ENCODE data around the gene GPC5. TPM values are rescaled to one million over a fixed set of nuclear protein-coding genes. Genes with fewer than 3 reads are reported as not detected.

The GPC5 gene
- total RNA-seq, 1 donor from 2014 or later: 6.3 TPM

DNA sequence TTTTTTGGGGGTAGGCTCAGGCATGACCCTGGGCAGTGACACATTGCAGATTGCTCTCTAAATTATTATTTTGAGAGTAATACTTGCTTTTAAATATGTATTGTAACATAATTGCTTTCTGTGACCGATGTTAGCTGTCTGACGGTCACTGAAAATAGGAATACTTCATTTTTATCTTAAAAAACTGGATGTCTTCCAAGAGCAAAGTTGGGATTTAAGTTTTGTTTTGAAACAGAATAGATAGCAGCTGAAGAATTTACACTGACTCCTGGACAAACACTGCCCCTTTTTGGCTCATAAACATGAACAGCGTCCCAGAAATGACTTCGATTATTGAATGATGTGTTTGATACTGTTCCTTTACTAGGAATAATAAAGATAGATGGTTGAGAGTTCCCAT lies 535.9 kb downstream of the GPC5 start:
- Histone ChIP-seq H3K9ac (ENCODE audit: low read depth in 1 of 3, low read length in 3 of 3) (no peak overlapping the region), H3K9me3 (ENCODE audit: control insufficient read depth in 3 of 3, low read length in 3 of 3) (no peaks in the 10 kb centered on the region), H3K36me3 (ENCODE audit: control insufficient read depth in 3 of 3, insufficient read depth in 3 of 3, low read length in 3 of 3) (no peaks in the 10 kb centered on the region), H3K4me3 (ENCODE audit: low read length in 3 of 3) (no peak overlapping the region), H3K27ac (ENCODE audit: low read depth, low read length) (no peak overlapping the region), H3K4me1 (ENCODE audit: control insufficient read depth in 3 of 3, insufficient read depth in 3 of 3, low read length in 3 of 3) (no peaks in the 10 kb centered on the region), H3K27me3 (ENCODE audit: control insufficient read depth in 3 of 3, insufficient read depth in 3 of 3, low read length in 3 of 3) (no peaks in the 10 kb centered on the region)

GRCh38 chr13:91946498-91947070 lies 548.2 kb downstream of the GPC5 start:
- H3K27me3 ChIP-seq (ENCODE audit: control insufficient read depth in 3 of 3, insufficient read depth in 3 of 3, low read length in 3 of 3): no peaks in the 10 kb centered on the region
- H3K36me3 ChIP-seq (ENCODE audit: control insufficient read depth in 3 of 3, insufficient read depth in 3 of 3, low read length in 3 of 3): no peaks in the 10 kb centered on the region
- no peak overlapping the region for H3K4me3 ChIP-seq (ENCODE audit: low read length in 3 of 3)
- H3K4me1 ChIP-seq (ENCODE audit: control insufficient read depth in 3 of 3, insufficient read depth in 3 of 3, low read length in 3 of 3): no peaks in the 10 kb centered on the region
- no peak overlapping the region for H3K27ac ChIP-seq (ENCODE audit: low read depth, low read length)
- H3K9ac ChIP-seq (ENCODE audit: low read depth in 1 of 3, low read length in 3 of 3): no peak overlapping the region
- no peaks in the 10 kb centered on the region for H3K9me3 ChIP-seq (ENCODE audit: control insufficient read depth in 3 of 3, low read length in 3 of 3)

DNA sequence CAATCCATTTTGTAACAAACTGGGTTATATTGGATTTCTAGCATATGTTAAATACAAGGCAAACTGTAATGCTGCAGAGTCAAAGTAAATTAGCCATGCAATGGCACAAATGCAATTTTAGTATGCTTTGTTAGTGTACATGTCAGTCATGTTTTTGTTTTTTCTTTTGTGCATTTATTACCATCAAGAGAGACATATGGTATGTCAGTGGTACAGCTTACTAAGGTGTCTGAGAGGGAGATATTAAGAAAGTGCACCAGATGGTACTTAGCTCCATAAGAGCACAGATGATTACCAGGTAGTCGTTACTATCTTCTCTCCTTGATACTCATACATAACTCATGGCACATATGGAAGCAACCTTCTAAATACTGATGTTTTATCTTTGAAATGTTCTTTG lies 550.3 kb downstream of the GPC5 start:
- Histone ChIP-seq H3K4me1 (ENCODE audit: control insufficient read depth in 3 of 3, insufficient read depth in 3 of 3, low read length in 3 of 3) (no peaks in the 10 kb centered on the region), H3K36me3 (ENCODE audit: control insufficient read depth in 3 of 3, insufficient read depth in 3 of 3, low read length in 3 of 3) (no peaks in the 10 kb centered on the region), H3K9me3 (ENCODE audit: control insufficient read depth in 3 of 3, low read length in 3 of 3) (no peaks in the 10 kb centered on the region), H3K27me3 (ENCODE audit: control insufficient read depth in 3 of 3, insufficient read depth in 3 of 3, low read length in 3 of 3) (no peaks in the 10 kb centered on the region), H3K9ac (ENCODE audit: low read depth in 1 of 3, low read length in 3 of 3) (no peak overlapping the region), H3K27ac (ENCODE audit: low read depth, low read length) (no peak overlapping the region), H3K4me3 (ENCODE audit: low read length in 3 of 3) (no peak overlapping the region)

GRCh38 chr13:91950803-91951202 lies 552.4 kb downstream of the GPC5 start:
- Histone ChIP-seq H3K27ac (ENCODE audit: low read depth, low read length) (no peak overlapping the region), H3K9ac (ENCODE audit: low read depth in 1 of 3, low read length in 3 of 3) (no peak overlapping the region), H3K9me3 (ENCODE audit: control insufficient read depth in 3 of 3, low read length in 3 of 3) (no peaks in the 10 kb centered on the region), H3K36me3 (ENCODE audit: control insufficient read depth in 3 of 3, insufficient read depth in 3 of 3, low read length in 3 of 3) (no peaks in the 10 kb centered on the region), H3K4me1 (ENCODE audit: control insufficient read depth in 3 of 3, insufficient read depth in 3 of 3, low read length in 3 of 3) (no peaks in the 10 kb centered on the region), H3K27me3 (ENCODE audit: control insufficient read depth in 3 of 3, insufficient read depth in 3 of 3, low read length in 3 of 3) (no peaks in the 10 kb centered on the region), H3K4me3 (ENCODE audit: low read length in 3 of 3) (no peak overlapping the region)

DNA sequence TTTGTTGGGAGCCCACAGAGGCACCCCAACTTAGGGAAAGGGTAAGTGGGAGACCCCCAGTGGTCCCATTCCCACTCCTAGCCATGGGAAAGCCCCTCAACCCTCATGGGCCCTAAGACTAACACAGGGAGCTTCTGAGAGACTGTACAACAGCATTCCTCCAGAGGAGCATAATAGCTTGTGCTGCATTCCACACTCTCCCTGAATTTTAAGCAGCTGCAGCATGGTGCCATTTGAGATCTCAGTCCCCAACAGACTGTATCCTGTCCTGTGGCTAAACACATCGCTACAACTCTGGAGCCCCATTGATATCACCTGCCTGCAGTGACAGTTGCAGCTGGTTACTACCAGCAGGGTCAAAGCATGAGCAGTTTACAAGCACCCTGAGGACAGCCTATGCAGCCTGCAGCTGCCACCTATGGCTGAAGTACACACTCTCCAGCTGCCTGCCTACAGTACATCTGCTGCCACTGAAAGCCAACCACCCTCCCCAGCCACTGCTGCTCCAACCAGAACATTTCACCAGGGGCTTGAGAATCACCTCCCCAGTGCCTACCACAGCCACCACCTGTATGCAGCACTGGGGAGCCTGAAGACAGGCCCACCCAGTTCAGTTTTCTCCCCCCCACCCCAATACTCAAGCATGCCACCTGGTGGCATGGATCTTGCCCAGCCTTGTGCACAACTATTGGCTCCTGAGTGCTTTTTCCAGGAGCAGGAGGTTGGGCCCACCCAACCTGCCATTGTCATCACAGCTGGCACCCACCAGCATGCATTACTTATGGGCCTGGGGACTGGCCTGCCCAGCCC lies 557.3 kb downstream of the GPC5 start:
- no peaks in the 10 kb centered on the region for H3K36me3 ChIP-seq (ENCODE audit: control insufficient read depth in 3 of 3, insufficient read depth in 3 of 3, low read length in 3 of 3)
- no peak overlapping the region for H3K9ac ChIP-seq (ENCODE audit: low read depth in 1 of 3, low read length in 3 of 3)
- H3K27me3 ChIP-seq (ENCODE audit: control insufficient read depth in 3 of 3, insufficient read depth in 3 of 3, low read length in 3 of 3): no peaks in the 10 kb centered on the region
- H3K27ac ChIP-seq (ENCODE audit: low read depth, low read length): no peak overlapping the region
- no peak overlapping the region for H3K4me3 ChIP-seq (ENCODE audit: low read length in 3 of 3)
- H3K4me1 ChIP-seq (ENCODE audit: control insufficient read depth in 3 of 3, insufficient read depth in 3 of 3, low read length in 3 of 3): no peaks in the 10 kb centered on the region
- H3K9me3 ChIP-seq (ENCODE audit: control insufficient read depth in 3 of 3, low read length in 3 of 3): no peaks in the 10 kb centered on the region

DNA sequence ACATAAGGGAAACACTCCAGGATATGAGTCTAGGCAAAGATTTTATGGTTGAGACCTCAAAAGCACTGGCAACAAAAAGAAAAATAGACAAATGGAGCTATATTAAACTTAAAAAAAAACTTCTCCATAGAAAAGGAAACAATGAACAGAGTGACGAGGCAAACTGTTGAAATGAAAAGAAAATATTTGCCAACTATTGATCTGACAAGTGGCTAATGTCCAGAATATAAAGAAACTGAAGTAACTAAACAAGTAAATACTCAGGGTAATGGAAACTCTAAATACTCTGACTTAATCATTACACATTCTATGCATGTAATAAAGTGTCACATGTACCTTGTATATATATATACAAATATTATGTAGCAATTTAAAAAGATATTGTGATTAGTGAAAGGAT lies 562.5 kb downstream of the GPC5 start:
- Histone ChIP-seq H3K9ac (ENCODE audit: low read depth in 1 of 3, low read length in 3 of 3) (no peak overlapping the region), H3K27ac (ENCODE audit: low read depth, low read length) (no peak overlapping the region), H3K27me3 (ENCODE audit: control insufficient read depth in 3 of 3, insufficient read depth in 3 of 3, low read length in 3 of 3) (no peaks in the 10 kb centered on the region), H3K4me3 (ENCODE audit: low read length in 3 of 3) (no peak overlapping the region), H3K4me1 (ENCODE audit: control insufficient read depth in 3 of 3, insufficient read depth in 3 of 3, low read length in 3 of 3) (no peaks in the 10 kb centered on the region), H3K9me3 (ENCODE audit: control insufficient read depth in 3 of 3, low read length in 3 of 3) (no peaks in the 10 kb centered on the region), H3K36me3 (ENCODE audit: control insufficient read depth in 3 of 3, insufficient read depth in 3 of 3, low read length in 3 of 3) (no peaks in the 10 kb centered on the region)

DNA sequence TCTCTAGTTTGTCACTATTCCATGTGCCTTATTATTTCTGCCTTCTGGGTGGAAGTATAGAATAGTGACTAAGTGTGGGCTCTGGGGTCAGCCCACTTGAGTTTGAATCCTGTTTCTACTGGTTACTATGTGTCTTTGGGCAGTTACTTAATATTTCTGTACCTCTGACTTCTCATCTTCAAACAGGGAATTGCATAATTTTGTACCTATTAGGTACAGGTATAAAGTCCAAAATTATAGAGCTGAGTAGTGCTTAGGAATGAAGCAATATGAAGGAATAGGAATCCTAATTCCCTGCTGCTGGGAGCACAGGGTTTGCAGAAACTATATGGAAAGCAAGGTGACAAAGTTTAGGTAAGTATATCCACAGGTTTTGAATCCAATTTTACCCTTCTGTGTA lies 564.5 kb downstream of the GPC5 start:
- Histone ChIP-seq H3K36me3 (ENCODE audit: control insufficient read depth in 3 of 3, insufficient read depth in 3 of 3, low read length in 3 of 3) (no peaks in the 10 kb centered on the region), H3K4me1 (ENCODE audit: control insufficient read depth in 3 of 3, insufficient read depth in 3 of 3, low read length in 3 of 3) (no peaks in the 10 kb centered on the region), H3K9ac (ENCODE audit: low read depth in 1 of 3, low read length in 3 of 3) (no peak overlapping the region), H3K27ac (ENCODE audit: low read depth, low read length) (no peak overlapping the region), H3K4me3 (ENCODE audit: low read length in 3 of 3) (no peak overlapping the region), H3K27me3 (ENCODE audit: control insufficient read depth in 3 of 3, insufficient read depth in 3 of 3, low read length in 3 of 3) (no peaks in the 10 kb centered on the region), H3K9me3 (ENCODE audit: control insufficient read depth in 3 of 3, low read length in 3 of 3) (no peaks in the 10 kb centered on the region)

- Histone ChIP-seq H3K9me3 (ENCODE audit: control insufficient read depth in 3 of 3, low read length in 3 of 3) (no peaks in the 10 kb centered on the region), H3K9ac (ENCODE audit: low read depth in 1 of 3, low read length in 3 of 3) (no peak overlapping the region), H3K36me3 (ENCODE audit: control insufficient read depth in 3 of 3, insufficient read depth in 3 of 3, low read length in 3 of 3) (no peaks in the 10 kb centered on the region), H3K27ac (ENCODE audit: low read depth, low read length) (no peak overlapping the region), H3K4me3 (ENCODE audit: low read length in 3 of 3) (no peak overlapping the region), H3K27me3 (ENCODE audit: control insufficient read depth in 3 of 3, insufficient read depth in 3 of 3, low read length in 3 of 3) (no peaks in the 10 kb centered on the region), H3K4me1 (ENCODE audit: control insufficient read depth in 3 of 3, insufficient read depth in 3 of 3, low read length in 3 of 3) (no peaks in the 10 kb centered on the region)
These were observed 567.1 kb downstream of the GPC5 start for GRCh38 chr13:91965511-91965910.

DNA sequence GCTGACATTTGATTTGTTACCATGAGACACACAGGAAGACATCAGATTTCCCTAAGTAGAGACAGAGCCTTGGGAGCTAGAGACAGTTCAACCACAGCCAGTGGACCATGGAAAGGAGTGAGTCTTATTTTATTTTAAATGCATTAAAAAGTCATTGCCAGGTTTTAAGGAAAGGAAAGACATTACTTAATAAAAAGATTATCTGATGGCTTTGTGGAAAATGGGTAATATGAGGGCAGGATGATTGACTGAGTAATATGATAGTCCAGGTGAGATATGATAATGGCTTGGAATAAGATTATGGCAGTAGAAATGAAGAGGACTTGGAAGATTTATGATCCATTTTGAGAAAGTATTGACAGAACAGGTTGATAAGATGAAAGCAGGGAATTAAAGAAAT lies 580.1 kb downstream of the GPC5 start:
- H3K36me3 ChIP-seq (ENCODE audit: control insufficient read depth in 3 of 3, insufficient read depth in 3 of 3, low read length in 3 of 3): no peaks in the 10 kb centered on the region
- H3K27me3 ChIP-seq (ENCODE audit: control insufficient read depth in 3 of 3, insufficient read depth in 3 of 3, low read length in 3 of 3): no peaks in the 10 kb centered on the region
- no peaks in the 10 kb centered on the region for H3K4me1 ChIP-seq (ENCODE audit: control insufficient read depth in 3 of 3, insufficient read depth in 3 of 3, low read length in 3 of 3)
- no peak overlapping the region for H3K9ac ChIP-seq (ENCODE audit: low read depth in 1 of 3, low read length in 3 of 3)
- peaks cover 0 to 4% (median 0%) of the 10 kb centered on the region in 3 donors for H3K9me3 ChIP-seq (ENCODE audit: control insufficient read depth in 3 of 3, low read length in 3 of 3)
- no peak overlapping the region for H3K4me3 ChIP-seq (ENCODE audit: low read length in 3 of 3)
- no peak overlapping the region for H3K27ac ChIP-seq (ENCODE audit: low read depth, low read length)

GRCh38 chr13:91986761-91987483 lies 588.5 kb downstream of the GPC5 start:
- no peaks in the 10 kb centered on the region for H3K4me1 ChIP-seq (ENCODE audit: control insufficient read depth in 3 of 3, insufficient read depth in 3 of 3, low read length in 3 of 3)
- no peaks in the 10 kb centered on the region for H3K36me3 ChIP-seq (ENCODE audit: control insufficient read depth in 3 of 3, insufficient read depth in 3 of 3, low read length in 3 of 3)
- H3K27ac ChIP-seq (ENCODE audit: low read depth, low read length): no peak overlapping the region
- no peaks in the 10 kb centered on the region for H3K27me3 ChIP-seq (ENCODE audit: control insufficient read depth in 3 of 3, insufficient read depth in 3 of 3, low read length in 3 of 3)
- H3K9me3 ChIP-seq (ENCODE audit: control insufficient read depth in 3 of 3, low read length in 3 of 3): no peaks in the 10 kb centered on the region
- H3K9ac ChIP-seq (ENCODE audit: low read depth in 1 of 3, low read length in 3 of 3): no peak overlapping the region
- H3K4me3 ChIP-seq (ENCODE audit: low read length in 3 of 3): no peak overlapping the region

Measured in skeletal muscle tissue (tissue), 4 donors.